T-helper 2 cell treated with Interferon-gamma antibody and Interleukin-4, amounts not matched to agents 5 μg/mL and 100 μg/mL, for 36 hours (primary cell): Measurements from ENCODE around the gene SORL1.

Experiments used
- DNase-seq: peaks from one replicate; pipeline ENCODE4 v3.0.0; 2021; ENCODE audit warnings: low spot score
- H3K27ac Mint-ChIP-seq: one replicate; pipeline ENCODE4 v1.8.0; 2021; ENCODE audit warnings: mild to moderate bottlenecking, mixed read lengths
- H3K27me3 Mint-ChIP-seq: one replicate; pipeline ENCODE4 v1.8.0; 2021; ENCODE audit warnings: low read depth, mixed read lengths
- H3K36me3 Mint-ChIP-seq: one replicate; pipeline ENCODE4 v1.8.0; 2021; ENCODE audit warnings: low read depth, mixed read lengths
- H3K4me1 Mint-ChIP-seq: one replicate; pipeline ENCODE4 v1.8.0; 2021; ENCODE audit warnings: low read depth, mixed read lengths
- H3K4me3 Mint-ChIP-seq: one replicate; pipeline ENCODE4 v1.8.0; 2022; ENCODE audit warnings: mild to moderate bottlenecking, moderate library complexity, mixed read lengths
- H3K9me3 Mint-ChIP-seq: one replicate; pipeline ENCODE4 v1.8.0; 2021; ENCODE audit warnings: mixed read lengths

The SORL1 gene

DNA sequence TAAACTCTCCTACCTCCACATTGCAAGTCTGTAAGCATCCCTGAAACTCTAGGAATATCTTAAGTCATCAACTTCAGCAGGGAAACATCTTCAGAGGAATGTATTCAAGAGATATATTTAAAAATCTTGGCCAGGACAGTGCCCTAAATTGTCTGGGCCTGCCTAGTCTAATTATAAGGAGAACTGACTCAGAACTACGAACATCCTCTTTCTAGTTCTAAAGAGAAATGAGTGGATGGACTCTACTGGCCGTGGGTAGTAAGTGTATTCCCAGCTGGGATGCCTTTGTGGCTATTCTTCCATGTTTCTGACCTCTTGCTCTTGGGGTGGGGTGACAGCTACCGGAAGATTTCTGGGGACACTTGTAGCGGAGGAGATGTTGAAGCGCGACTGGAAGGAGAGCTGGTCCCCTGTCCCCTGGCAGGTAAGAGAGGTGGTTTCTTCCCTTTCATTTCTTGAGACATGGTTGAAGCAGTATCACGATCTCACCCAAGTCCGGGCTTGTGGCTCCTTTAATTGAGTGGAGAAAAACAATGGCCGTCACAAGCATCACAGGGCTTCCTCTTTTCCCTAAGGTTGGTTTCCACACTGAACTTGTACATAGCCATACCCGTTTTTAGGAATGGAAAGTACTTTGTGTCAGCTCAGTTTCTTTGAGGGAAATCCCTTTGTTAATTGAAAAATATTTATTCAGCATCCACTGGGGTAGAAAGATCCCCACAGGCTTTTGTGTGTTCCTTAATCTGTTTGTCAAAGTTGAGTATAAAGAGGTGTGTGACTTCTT is 98.3 kb downstream of the SORL1 start:
- no peak overlapping the region for H3K4me3 Mint-ChIP-seq

DNA sequence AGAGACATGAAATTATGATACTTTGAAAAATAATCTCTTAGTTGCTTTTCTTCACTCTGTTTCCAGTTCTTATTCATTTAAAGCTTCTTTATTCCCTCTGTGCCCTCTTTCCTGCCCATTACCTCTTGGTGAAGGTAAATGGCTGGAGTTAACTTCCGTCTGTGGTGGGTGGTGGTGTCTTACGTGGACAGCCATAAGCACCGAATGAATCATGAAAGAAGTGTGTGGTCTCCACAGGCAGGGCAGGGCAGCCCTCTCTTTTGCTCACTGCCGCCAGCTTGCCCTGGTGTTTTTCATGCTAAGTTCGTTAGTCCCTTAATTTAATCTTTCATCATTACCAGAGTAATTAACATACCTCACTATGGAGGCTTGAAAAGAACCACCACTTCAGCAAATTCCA is 99.3 kb downstream of the SORL1 start:
- Mint-ChIP-seq H3K27ac (no peak overlapping the region), H3K27me3 (no peaks in the 10 kb centered on the region), H3K4me3 (no peak overlapping the region), H3K4me1 (peaks cover 3% of the 10 kb centered on the region), H3K36me3 (peaks cover 60% of the 10 kb centered on the region), H3K9me3 (no peaks in the 10 kb centered on the region)
- DNase-seq: no peak

More for the DNA sequence above, 98.3 kb downstream of the SORL1 start:
- Mint-ChIP-seq H3K27me3 (no peaks in the 10 kb centered on the region), H3K4me1 (peaks cover 6% of the 10 kb centered on the region), H3K36me3 (peaks cover 60% of the 10 kb centered on the region), H3K27ac (no peak overlapping the region), H3K9me3 (no peaks in the 10 kb centered on the region)
- DNase-seq: no peak

DNA sequence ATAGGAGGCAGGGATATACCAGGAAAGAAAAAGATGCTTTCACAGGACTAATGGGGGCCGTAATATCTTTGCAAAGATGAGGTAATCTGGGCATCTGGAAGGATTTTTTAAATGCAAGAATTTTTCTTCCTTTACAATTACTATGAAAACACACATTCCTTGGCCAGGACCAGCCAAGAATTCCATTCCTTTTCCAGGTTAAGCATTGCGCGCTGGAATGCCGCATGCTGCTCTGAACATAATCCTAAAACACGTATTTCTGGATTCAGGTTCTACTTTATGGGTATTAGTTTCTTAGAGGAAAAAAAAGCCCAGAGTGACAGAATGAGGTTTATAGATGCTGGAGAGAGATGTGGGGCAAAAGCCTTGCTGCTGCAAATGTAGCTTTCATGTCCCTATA is 100.0 kb downstream of the SORL1 start:
- H3K36me3 Mint-ChIP-seq: peaks cover 65% of the 10 kb centered on the region
- H3K4me3 Mint-ChIP-seq: no peak overlapping the region
- DNase-seq: no peak
- H3K27ac Mint-ChIP-seq: no peak overlapping the region
- H3K27me3 Mint-ChIP-seq: no peaks in the 10 kb centered on the region
- H3K4me1 Mint-ChIP-seq: peaks cover 5% of the 10 kb centered on the region
- no peaks in the 10 kb centered on the region for H3K9me3 Mint-ChIP-seq

DNA sequence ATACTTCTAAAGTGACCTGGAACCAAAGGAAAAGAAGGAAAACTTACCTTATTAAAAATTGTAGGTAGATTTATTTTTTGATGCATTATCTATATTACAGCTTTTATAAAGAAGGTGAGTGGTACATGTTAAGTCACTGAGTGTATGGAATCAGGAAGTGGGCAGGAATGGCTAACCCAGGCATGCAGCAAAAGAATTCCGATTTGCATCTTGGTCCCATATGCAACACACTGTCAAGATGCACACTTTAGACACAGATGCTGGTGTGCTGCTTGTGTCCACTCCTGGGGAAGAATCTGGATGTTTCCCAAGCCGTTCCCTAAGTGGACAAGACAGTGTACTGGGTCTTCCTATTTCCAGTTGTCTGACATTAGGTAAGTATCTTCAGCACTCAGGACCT is 100.5 kb downstream of the SORL1 start:
- DNase-seq: no peak
- no peak overlapping the region for H3K4me3 Mint-ChIP-seq
- no peak overlapping the region for H3K27ac Mint-ChIP-seq
- H3K4me1 Mint-ChIP-seq: peaks cover 8% of the 10 kb centered on the region
- no peaks in the 10 kb centered on the region for H3K27me3 Mint-ChIP-seq
- peaks cover 64% of the 10 kb centered on the region for H3K36me3 Mint-ChIP-seq
- H3K9me3 Mint-ChIP-seq: no peaks in the 10 kb centered on the region

DNA sequence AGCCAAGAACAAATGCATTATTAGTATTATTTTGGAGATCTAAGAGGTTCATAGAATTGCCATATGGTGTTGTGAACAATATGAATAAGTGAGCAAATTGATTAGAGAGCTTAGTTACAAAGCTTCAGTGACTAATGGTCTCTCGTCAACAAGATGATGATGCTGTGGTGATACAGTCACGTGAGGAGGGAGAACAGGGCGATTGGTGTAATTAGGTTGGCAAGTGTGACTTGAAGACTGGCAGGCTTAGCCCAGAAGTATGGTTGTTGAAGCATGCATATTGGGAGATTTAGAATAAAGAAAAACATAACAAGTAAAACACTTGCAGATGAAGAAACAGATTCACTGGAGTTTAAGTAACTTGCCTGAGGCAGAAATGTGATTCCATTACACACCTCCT is 101.3 kb downstream of the SORL1 start:
- no peak overlapping the region for H3K27ac Mint-ChIP-seq

DNA sequence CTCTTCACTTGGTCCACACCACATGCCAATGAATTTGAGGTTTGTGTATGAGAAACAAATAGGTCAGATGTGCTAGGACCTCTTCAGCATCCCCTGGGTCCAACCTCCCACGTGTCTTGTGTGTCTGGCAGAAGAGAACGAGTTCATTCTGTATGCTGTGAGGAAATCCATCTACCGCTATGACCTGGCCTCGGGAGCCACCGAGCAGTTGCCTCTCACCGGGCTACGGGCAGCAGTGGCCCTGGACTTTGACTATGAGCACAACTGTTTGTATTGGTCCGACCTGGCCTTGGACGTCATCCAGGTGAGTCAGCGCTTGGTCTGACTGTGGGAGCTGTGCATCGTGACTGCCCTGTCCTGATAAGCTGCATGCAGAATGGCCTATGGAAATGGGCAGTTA is 101.7 kb downstream of the SORL1 start:
- no peak overlapping the region for H3K4me3 Mint-ChIP-seq
- H3K9me3 Mint-ChIP-seq: no peaks in the 10 kb centered on the region
- H3K27ac Mint-ChIP-seq: no peak overlapping the region
- no peak for DNase-seq
- H3K4me1 Mint-ChIP-seq: peaks cover 8% of the 10 kb centered on the region
- peaks cover 62% of the 10 kb centered on the region for H3K36me3 Mint-ChIP-seq
- no peaks in the 10 kb centered on the region for H3K27me3 Mint-ChIP-seq

More for the DNA sequence above, 101.3 kb downstream of the SORL1 start:
- Mint-ChIP-seq H3K4me3 (no peak overlapping the region), H3K9me3 (no peaks in the 10 kb centered on the region), H3K4me1 (peaks cover 8% of the 10 kb centered on the region), H3K36me3 (peaks cover 58% of the 10 kb centered on the region), H3K27me3 (no peaks in the 10 kb centered on the region)
- no peak for DNase-seq

DNA sequence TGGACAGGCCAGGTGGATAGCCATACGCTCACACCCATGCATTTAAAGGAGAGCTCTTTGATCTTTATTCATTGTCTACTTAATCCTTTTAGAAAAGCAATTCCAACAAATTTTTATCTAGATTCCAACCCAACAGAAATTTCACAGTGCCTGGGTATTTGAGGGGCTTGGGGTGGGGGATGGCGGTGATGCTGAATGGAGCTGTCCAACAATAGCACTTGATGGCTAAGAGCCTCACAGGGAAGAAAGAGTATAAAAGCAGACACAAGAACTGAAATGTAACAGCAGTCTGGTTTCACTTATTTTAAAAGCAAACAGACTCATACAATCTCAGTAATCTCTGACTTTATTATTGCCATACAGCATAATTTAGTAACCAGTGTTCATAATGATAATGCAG is 102.4 kb downstream of the SORL1 start:
- DNase-seq: no peak
- Mint-ChIP-seq H3K4me3 (no peak overlapping the region), H3K27ac (no peak overlapping the region), H3K9me3 (no peaks in the 10 kb centered on the region), H3K36me3 (peaks cover 69% of the 10 kb centered on the region), H3K4me1 (peaks cover 8% of the 10 kb centered on the region), H3K27me3 (no peaks in the 10 kb centered on the region)

DNA sequence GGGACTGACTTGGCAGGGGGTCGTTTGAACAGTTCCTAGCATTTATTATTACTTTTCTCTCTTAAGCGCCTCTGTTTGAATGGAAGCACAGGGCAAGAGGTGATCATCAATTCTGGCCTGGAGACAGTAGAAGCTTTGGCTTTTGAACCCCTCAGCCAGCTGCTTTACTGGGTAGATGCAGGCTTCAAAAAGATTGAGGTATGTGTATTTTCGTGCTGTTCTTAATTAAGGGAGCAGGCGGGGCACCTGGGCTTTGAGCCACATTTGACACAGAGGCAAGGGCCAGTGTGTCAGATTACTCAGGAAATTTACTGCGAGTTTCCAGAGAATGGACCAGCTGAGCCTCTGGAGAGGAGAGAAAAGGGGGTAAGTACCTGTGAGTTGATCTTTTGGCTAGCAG is 103.0 kb downstream of the SORL1 start:
- Mint-ChIP-seq H3K4me1 (peaks cover 8% of the 10 kb centered on the region), H3K4me3 (no peak overlapping the region), H3K27me3 (no peaks in the 10 kb centered on the region), H3K9me3 (no peaks in the 10 kb centered on the region), H3K36me3 (peaks cover 73% of the 10 kb centered on the region), H3K27ac (no peak overlapping the region)
- DNase-seq: no peak

DNA sequence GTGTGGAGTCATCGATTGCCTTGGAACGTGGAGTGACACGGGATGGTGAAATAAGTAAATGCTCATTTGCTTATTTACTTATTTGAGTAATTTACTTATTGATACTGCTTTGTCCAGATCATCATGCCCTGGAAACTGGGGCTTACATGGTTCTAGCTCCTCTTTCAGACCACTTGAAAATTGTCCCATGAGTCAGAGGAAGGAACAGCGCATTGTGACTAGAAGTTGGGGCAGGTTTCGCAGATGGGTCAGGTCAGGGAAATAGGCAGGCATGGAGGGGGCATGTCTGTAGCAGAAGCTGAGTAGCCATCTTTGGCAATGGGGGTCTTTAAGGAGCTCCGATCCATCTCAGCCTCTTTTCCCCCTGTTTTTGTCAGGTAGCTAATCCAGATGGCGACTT is 104.8 kb downstream of the SORL1 start:
- H3K27ac Mint-ChIP-seq: no peak overlapping the region
- H3K27me3 Mint-ChIP-seq: no peaks in the 10 kb centered on the region
- no peaks in the 10 kb centered on the region for H3K9me3 Mint-ChIP-seq
- DNase-seq: no peak
- H3K4me3 Mint-ChIP-seq: no peak overlapping the region
- peaks cover 6% of the 10 kb centered on the region for H3K4me1 Mint-ChIP-seq
- H3K36me3 Mint-ChIP-seq: peaks cover 77% of the 10 kb centered on the region

DNA sequence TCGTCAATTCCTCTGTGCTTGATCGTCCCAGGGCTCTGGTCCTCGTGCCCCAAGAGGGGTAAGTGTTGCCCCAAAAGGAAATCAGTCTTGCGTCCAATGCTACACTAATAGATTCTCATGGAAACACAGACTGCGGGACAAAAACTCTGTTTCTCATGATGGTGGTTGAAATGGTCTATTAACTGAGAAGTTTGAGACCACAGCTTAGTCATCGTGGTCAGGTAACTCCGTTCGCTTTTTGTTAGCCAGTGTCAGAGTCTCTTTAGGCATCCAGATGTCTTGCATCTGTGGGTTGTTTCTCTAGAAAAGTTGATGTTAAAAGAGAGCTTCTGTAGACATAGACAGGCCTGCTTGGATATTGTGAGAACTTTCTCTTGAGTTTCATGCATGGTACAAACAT is 105.2 kb downstream of the SORL1 start:
- H3K27ac Mint-ChIP-seq: no peak overlapping the region
- H3K36me3 Mint-ChIP-seq: peaks cover 76% of the 10 kb centered on the region
- H3K4me1 Mint-ChIP-seq: peaks cover 6% of the 10 kb centered on the region
- no peak for DNase-seq
- no peak overlapping the region for H3K4me3 Mint-ChIP-seq
- no peaks in the 10 kb centered on the region for H3K9me3 Mint-ChIP-seq
- H3K27me3 Mint-ChIP-seq: no peaks in the 10 kb centered on the region

DNA sequence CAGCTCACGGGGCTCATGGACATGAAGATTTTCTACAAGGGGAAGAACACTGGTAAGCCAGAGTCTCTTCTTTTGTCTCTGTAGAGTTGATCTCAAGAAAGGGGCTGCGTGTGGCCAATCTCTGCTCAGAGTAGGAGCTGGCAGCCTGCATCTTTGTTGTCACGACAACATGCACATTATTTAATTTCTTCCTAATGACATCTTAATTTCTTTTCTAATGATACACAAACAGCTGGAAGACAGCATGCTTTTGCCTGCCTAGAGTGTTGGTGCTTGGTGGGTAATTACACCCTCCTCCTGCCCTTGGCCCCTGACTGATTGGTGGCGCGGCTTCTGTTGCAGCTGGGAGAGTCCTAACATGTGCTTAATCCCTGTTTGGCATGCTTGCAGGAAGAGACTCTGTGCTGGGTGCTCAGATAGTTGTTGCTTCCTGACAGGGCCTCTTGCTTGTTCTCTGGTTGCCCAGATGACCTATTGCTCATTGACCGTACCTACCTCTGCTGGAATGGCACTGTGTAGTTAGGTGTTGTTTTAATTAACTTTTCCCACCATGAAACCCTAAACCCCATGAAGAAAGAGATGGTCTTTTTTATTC is 107.6 kb downstream of the SORL1 start:
- Mint-ChIP-seq H3K4me1 (peaks cover 6% of the 10 kb centered on the region), H3K36me3 (peaks cover 69% of the 10 kb centered on the region), H3K4me3 (no peak overlapping the region), H3K9me3 (no peaks in the 10 kb centered on the region), H3K27me3 (no peaks in the 10 kb centered on the region), H3K27ac (no peak overlapping the region)
- no peak for DNase-seq

DNA sequence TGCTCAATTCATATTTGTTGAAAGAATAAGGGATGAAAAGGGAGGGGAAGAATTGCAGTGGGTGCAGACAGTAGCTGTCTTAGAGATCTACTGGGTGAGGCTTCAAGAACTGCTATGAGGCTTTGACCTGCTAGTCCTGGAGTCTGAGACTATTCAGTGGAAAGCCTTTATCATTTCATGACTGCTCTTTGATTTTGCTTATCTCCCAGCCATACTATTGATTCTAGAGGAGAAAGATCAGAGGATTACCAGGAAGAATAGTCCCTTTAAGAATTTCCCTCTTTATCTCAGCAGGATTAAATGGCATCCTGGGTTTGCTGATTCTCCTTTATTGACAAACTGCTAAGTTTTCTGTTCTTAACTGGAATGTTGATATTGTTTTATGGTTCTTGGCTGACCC is 108.1 kb downstream of the SORL1 start:
- H3K27ac Mint-ChIP-seq: no peak overlapping the region
- H3K4me1 Mint-ChIP-seq: peaks cover 6% of the 10 kb centered on the region
- H3K27me3 Mint-ChIP-seq: no peaks in the 10 kb centered on the region
- no peaks in the 10 kb centered on the region for H3K9me3 Mint-ChIP-seq
- no peak for DNase-seq
- peaks cover 67% of the 10 kb centered on the region for H3K36me3 Mint-ChIP-seq
- H3K4me3 Mint-ChIP-seq: no peak overlapping the region

DNA sequence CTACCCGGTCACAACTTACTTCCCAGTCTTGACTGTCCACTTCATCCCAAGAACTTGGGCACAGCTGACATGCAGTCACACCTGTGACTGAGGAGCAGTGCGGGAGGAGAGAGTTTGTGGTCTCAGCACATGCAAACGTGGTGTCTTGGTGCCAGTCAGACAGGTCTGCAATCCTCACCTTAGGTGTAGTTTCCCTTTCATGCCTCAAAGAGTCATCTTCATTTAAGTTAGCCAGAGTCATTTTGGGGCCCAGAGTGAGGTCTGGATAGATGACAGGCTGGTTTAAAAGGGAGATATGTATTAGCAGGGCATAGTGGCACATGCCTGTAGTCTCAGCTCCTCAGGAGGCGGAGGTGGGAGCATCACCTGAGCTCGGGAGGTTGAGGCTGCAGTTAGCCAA is 109.1 kb downstream of the SORL1 start:
- Mint-ChIP-seq H3K4me1 (peaks cover 6% of the 10 kb centered on the region), H3K27ac (no peak overlapping the region), H3K27me3 (no peaks in the 10 kb centered on the region), H3K4me3 (no peak overlapping the region), H3K9me3 (no peaks in the 10 kb centered on the region), H3K36me3 (peaks cover 63% of the 10 kb centered on the region)
- no peak for DNase-seq

DNA sequence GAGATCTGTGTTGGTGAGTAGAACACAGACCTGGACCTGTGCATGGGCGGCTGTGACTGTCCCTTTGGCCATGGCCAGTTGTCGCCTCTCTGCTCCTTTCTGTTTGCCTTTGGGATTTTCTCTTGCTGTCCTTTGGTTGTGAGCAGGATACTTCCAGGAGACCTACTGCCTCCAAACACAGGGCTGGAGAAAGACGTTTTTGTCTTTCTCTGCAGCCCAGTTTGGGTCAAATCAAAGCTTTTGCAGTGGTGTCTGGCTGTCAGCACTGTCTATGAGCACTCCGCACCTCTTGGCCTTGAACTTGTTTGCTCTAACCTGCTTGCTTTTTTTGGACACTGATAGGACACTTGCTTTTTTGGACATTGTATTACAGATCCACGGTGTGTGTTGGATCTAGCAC is 109.6 kb downstream of the SORL1 start:
- peaks cover 59% of the 10 kb centered on the region for H3K36me3 Mint-ChIP-seq
- H3K27me3 Mint-ChIP-seq: no peaks in the 10 kb centered on the region
- H3K4me3 Mint-ChIP-seq: no peak overlapping the region
- H3K4me1 Mint-ChIP-seq: peaks cover 3% of the 10 kb centered on the region
- no peak overlapping the region for H3K27ac Mint-ChIP-seq
- H3K9me3 Mint-ChIP-seq: no peaks in the 10 kb centered on the region
- DNase-seq: no peak

DNA sequence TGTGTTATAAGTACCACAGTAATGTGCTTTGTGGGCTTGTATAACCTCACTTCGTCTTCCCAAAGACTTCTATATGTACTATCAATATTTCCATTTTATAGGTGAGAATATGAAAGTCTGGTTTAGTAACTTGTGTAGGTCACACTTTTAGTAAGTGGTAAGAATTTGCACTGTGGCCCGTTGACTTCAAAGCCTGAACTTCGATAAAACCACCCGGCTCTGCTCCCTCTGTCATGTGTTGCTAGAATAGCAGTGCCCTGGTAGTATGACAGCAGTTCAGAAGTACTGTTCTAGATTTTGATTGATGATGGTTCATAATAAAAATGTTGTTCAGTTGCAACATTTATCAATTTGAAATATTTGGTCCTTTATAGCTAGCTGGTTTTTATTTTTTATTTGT is 110.9 kb downstream of the SORL1 start:
- no peaks in the 10 kb centered on the region for H3K27me3 Mint-ChIP-seq
- H3K4me3 Mint-ChIP-seq: no peak overlapping the region
- H3K9me3 Mint-ChIP-seq: no peaks in the 10 kb centered on the region
- peaks cover 61% of the 10 kb centered on the region for H3K36me3 Mint-ChIP-seq
- no peaks in the 10 kb centered on the region for H3K4me1 Mint-ChIP-seq
- DNase-seq: no peak
- no peak overlapping the region for H3K27ac Mint-ChIP-seq
